Neuronal stem cell (in vitro differentiated cells): ENCODE measurements around the gene CDC42BPA.

Experiments
- DNase-seq: peaks from one replicate; pipeline ENCODE4 v3.0.0-alpha.2; 2013; ENCODE audit warnings: low spot score
- H2AFZ ChIP-seq: one replicate; pipeline ENCODE4 v1.6.1; 2013; ENCODE audit warnings: mild to moderate bottlenecking, low read length, inconsistent platforms
- H2AK5ac ChIP-seq: 2 replicates; pipeline ENCODE4 v1.6.1; 2013; ENCODE audit warnings: low read depth, mild to moderate bottlenecking, inconsistent platforms, low read length, moderate library complexity, mixed read lengths
- H2BK120ac ChIP-seq: 2 replicates; pipeline ENCODE4 v1.6.1; 2013; ENCODE audit warnings: low read depth, mild to moderate bottlenecking, inconsistent platforms, low read length, moderate library complexity, mixed read lengths
- H2BK12ac ChIP-seq: one replicate; pipeline ENCODE4 v1.6.1; 2013; ENCODE audit warnings: low read length, inconsistent platforms
- H2BK15ac ChIP-seq: 2 replicates; pipeline ENCODE4 v1.6.1; 2013; ENCODE audit warnings: mild to moderate bottlenecking, low read length, inconsistent platforms, mixed read lengths
- H2BK5ac ChIP-seq: one replicate; pipeline ENCODE4 v1.6.1; 2013; ENCODE audit warnings: inconsistent platforms, mild to moderate bottlenecking, low read length, moderate library complexity
- H3K14ac ChIP-seq: one replicate; pipeline ENCODE4 v1.6.1; 2013; ENCODE audit warnings: low read length, inconsistent platforms
- H3K18ac ChIP-seq: 2 replicates; pipeline ENCODE4 v1.6.1; 2013; ENCODE audit warnings: low read length, inconsistent platforms
- H3K23ac ChIP-seq: 2 replicates; pipeline ENCODE4 v1.6.1; 2013; ENCODE audit warnings: low read depth, mild to moderate bottlenecking, mixed read lengths, low read length, inconsistent platforms; ENCODE audit not compliant: poor library complexity
- H3K27ac ChIP-seq: replicated peaks from 3 replicates; pipeline ENCODE4 v1.5.1; 2013; ENCODE audit warnings: low read length, inconsistent platforms
- H3K27me3 ChIP-seq, 3 experiments: 2 replicates each; pipeline ENCODE4 v1.6.1; 2013; ENCODE audit warnings: low read length in 3 of 3, mild to moderate bottlenecking in 2 of 3, inconsistent platforms in 1 of 3, low read depth in 1 of 3, mixed read lengths in 1 of 3, moderate library complexity in 1 of 3; ENCODE audit not compliant: control insufficient read depth in 3 of 3, insufficient read depth in 3 of 3
- H3K36me3 ChIP-seq, 2 donors: replicated peaks in 1 of 2; 2 replicates each; pipeline ENCODE4 v1.6.1; 2013; ENCODE audit warnings: low read length in 2 of 2; ENCODE audit not compliant: control insufficient read depth in 2 of 2, insufficient read depth in 2 of 2
- H3K4ac ChIP-seq: 2 replicates; pipeline ENCODE4 v1.6.1; 2013; ENCODE audit warnings: inconsistent platforms, mild to moderate bottlenecking, low read length, moderate library complexity
- H3K4me1 ChIP-seq, 2 donors: 1 replicate in 1 of 2; 2 replicates in 1 of 2; pipeline ENCODE4 v1.6.1; 2013; ENCODE audit warnings: low read length in 2 of 2, low read depth in 1 of 2; ENCODE audit not compliant: control insufficient read depth in 2 of 2, insufficient read depth in 1 of 2
- H3K4me2 ChIP-seq: one replicate; pipeline ENCODE4 v1.6.1; 2013; ENCODE audit warnings: mild to moderate bottlenecking, low read length, inconsistent platforms; ENCODE audit not compliant: insufficient read depth, poor library complexity, severe bottlenecking
- H3K4me3 ChIP-seq, 2 donors: 2 replicates each; pipeline ENCODE4 v1.5.1; 2013; ENCODE audit warnings: low read length in 2 of 2, mild to moderate bottlenecking in 2 of 2, inconsistent platforms in 1 of 2, moderate library complexity in 1 of 2
- H3K79me1 ChIP-seq: one replicate; pipeline ENCODE4 v1.6.1; 2013; ENCODE audit warnings: low read depth, mild to moderate bottlenecking, inconsistent platforms, low read length, moderate library complexity
- H3K9ac ChIP-seq: one replicate; pipeline ENCODE4 v1.6.1; 2013; ENCODE audit warnings: mild to moderate bottlenecking, low read depth, low read length, inconsistent platforms; ENCODE audit not compliant: poor library complexity
- H3K9me3 ChIP-seq, 2 donors: replicated peaks in 1 of 2; 2 replicates each; pipeline versions ENCODE3 to v1.6.1; 2013; ENCODE audit warnings: low read length in 2 of 2, mild to moderate bottlenecking in 2 of 2, inconsistent platforms in 1 of 2, low read depth in 1 of 2, mixed read lengths in 1 of 2, moderate library complexity in 1 of 2; ENCODE audit not compliant: control insufficient read depth in 2 of 2, insufficient read depth in 1 of 2
- H4K8ac ChIP-seq: one replicate; pipeline ENCODE4 v1.6.1; 2013; ENCODE audit warnings: low read depth, mild to moderate bottlenecking, inconsistent platforms, low read length, moderate library complexity
- H4K91ac ChIP-seq: one replicate; pipeline ENCODE4 v1.6.1; 2013; ENCODE audit warnings: low read length, low read depth, mild to moderate bottlenecking, inconsistent platforms; ENCODE audit not compliant: poor library complexity
- WGBS, 2 donors: extraction: QIAGEN DNeasy Blood & Tissue Kit; methylation state at CpG; one replicate each; pipeline ENCODE4 v1.1.7; 2013; ENCODE audit warnings: missing lambda C conversion rate in 2 of 2, mixed read lengths in 1 of 2; ENCODE audit not compliant: insufficient read length in 2 of 2, insufficient replicate concordance in 1 of 2; ENCODE audit errors: extremely low coverage in 2 of 2; 5-methylcytosine and 5-hydroxymethylcytosine counted together

Gene CDC42BPA

GRCh38 chr1:226973371-226973897, 344.9 kb downstream of the CDC42BPA start:
- H3K4ac ChIP-seq, result no peak overlapping the region
- H3K4me1 ChIP-seq, result peaks cover 21 to 23% of the 10 kb centered on the region in 2 donors
- no peak overlapping the region for H4K91ac ChIP-seq
- no peak overlapping the region for H4K8ac ChIP-seq
- H2AK5ac ChIP-seq, result no peak overlapping the region
- no peak overlapping the region for H2BK5ac ChIP-seq
- H3K36me3 ChIP-seq, result peaks cover 2 to 3% of the 10 kb centered on the region in 2 donors
- no peak for DNase-seq
- no peak overlapping the region for H3K14ac ChIP-seq
- no CpG with 5 or more reads among the region's 5 CpGs for WGBS, 2 donors
- H2AFZ ChIP-seq, result no peak overlapping the region
- H2BK15ac ChIP-seq, result no peak overlapping the region
- H3K79me1 ChIP-seq, result peaks cover 5% of the 10 kb centered on the region
- no peaks in the 10 kb centered on the region for H3K27me3 ChIP-seq
- peaks cover 5% of the 10 kb centered on the region in 2 donors for H3K9me3 ChIP-seq
- H3K18ac ChIP-seq, result peak overlapping the region; percentile 16
- H3K4me2 ChIP-seq, result no peak overlapping the region
- no peak overlapping the region for H2BK120ac ChIP-seq
- H3K27ac ChIP-seq, result no peak overlapping the region
- no peak overlapping the region for H2BK12ac ChIP-seq
- H3K23ac ChIP-seq, result no peak overlapping the region
- H3K9ac ChIP-seq, result no peak overlapping the region
- no peak overlapping the region for H3K4me3 ChIP-seq

GRCh38 chr1:226972931-226973330, 345.4 kb downstream of the CDC42BPA start:
- Histone ChIP-seq H2BK120ac (no peak overlapping the region), H4K91ac (no peak overlapping the region), H2AK5ac (no peak overlapping the region), H3K23ac (peak overlapping the region; percentile 80), H3K4me3 (no peak overlapping the region), H3K18ac (no peak overlapping the region), H3K27me3 (no peaks in the 10 kb centered on the region), H3K4me2 (no peak overlapping the region), H3K14ac (peak overlapping the region; percentile 49), H3K27ac (no peak overlapping the region), H3K79me1 (peaks cover 5% of the 10 kb centered on the region), H2AFZ (no peak overlapping the region), H4K8ac (peak overlapping the region; percentile 52), H3K9ac (peak overlapping the region; percentile 30), H3K4ac (peak overlapping the region; percentile 58), H2BK15ac (no peak overlapping the region), H3K36me3 (peaks cover 2 to 3% of the 10 kb centered on the region in 2 donors), H2BK12ac (no peak overlapping the region), H3K4me1 (peaks cover 21 to 23% of the 10 kb centered on the region in 2 donors), H3K9me3 (peaks cover 5% of the 10 kb centered on the region in 2 donors), H2BK5ac (no peak overlapping the region)
- no CpG with 5 or more reads among the region's 6 CpGs for WGBS, 2 donors
- no peak for DNase-seq

GRCh38 chr1:226971765-226972164, 346.5 kb downstream of the CDC42BPA start:
- Histone ChIP-seq H3K9ac (no peak overlapping the region), H2BK12ac (no peak overlapping the region), H3K4me3 (no peak overlapping the region), H3K4me2 (no peak overlapping the region), H3K4me1 (peaks cover 21 to 23% of the 10 kb centered on the region in 2 donors), H3K27ac (no peak overlapping the region), H3K14ac (no peak overlapping the region), H4K91ac (no peak overlapping the region), H2BK15ac (no peak overlapping the region), H3K36me3 (peaks cover 2 to 3% of the 10 kb centered on the region in 2 donors), H3K23ac (no peak overlapping the region), H2BK5ac (no peak overlapping the region), H3K27me3 (no peaks in the 10 kb centered on the region), H3K79me1 (no peaks in the 10 kb centered on the region), H3K9me3 (peaks cover 2 to 5% of the 10 kb centered on the region in 2 donors), H2BK120ac (no peak overlapping the region), H2AFZ (no peak overlapping the region), H4K8ac (no peak overlapping the region), H3K4ac (no peak overlapping the region), H3K18ac (no peak overlapping the region), H2AK5ac (no peak overlapping the region)
- no CpG with 5 or more reads among the region's 1 CpG for WGBS, 2 donors
- no peak for DNase-seq

- no peak overlapping the region for H3K23ac ChIP-seq
- peaks cover 4% of the 10 kb centered on the region for H3K79me1 ChIP-seq
- H2AK5ac ChIP-seq, result no peak overlapping the region
- WGBS, 2 donors, result no CpG with 5 or more reads among the region's 3 CpGs
- no peak overlapping the region for H2BK15ac ChIP-seq
- no peak overlapping the region for H3K14ac ChIP-seq
- H4K8ac ChIP-seq, result no peak overlapping the region
- no peaks in the 10 kb centered on the region for H3K4me1 ChIP-seq
- no peak for DNase-seq
- H4K91ac ChIP-seq, result no peak overlapping the region
- H2BK120ac ChIP-seq, result no peak overlapping the region
- no peak overlapping the region for H3K4me2 ChIP-seq
- H2BK5ac ChIP-seq, result no peak overlapping the region
- H3K9me3 ChIP-seq, result peaks cover 2 to 5% of the 10 kb centered on the region in 2 donors
- no peak overlapping the region for H3K18ac ChIP-seq
- no peak overlapping the region for H3K4me3 ChIP-seq
- no peak overlapping the region for H3K27ac ChIP-seq
- H2BK12ac ChIP-seq, result no peak overlapping the region
- H3K36me3 ChIP-seq, result peaks cover 2 to 3% of the 10 kb centered on the region in 2 donors
- H2AFZ ChIP-seq, result no peak overlapping the region
- H3K9ac ChIP-seq, result no peak overlapping the region
- no peaks in the 10 kb centered on the region for H3K27me3 ChIP-seq
- no peak overlapping the region for H3K4ac ChIP-seq
Measured at GRCh38 chr1:226967665-226968064, 350.6 kb downstream of the CDC42BPA start.
